SU-DHL-6 (cell line): ENCODE measurements around the gene TELO2.

Experiments used
- H2AFZ ChIP-seq: fragments of 200-600 bp; sonication (generic); 2 replicates; pipeline ENCODE4 v1.6.1; 2014; ENCODE audit warnings: low read depth, mild to moderate bottlenecking, moderate library complexity, mixed read lengths, antibody characterized with exemption, low read length; ENCODE audit not compliant: severe bottlenecking
- H3F3A ChIP-seq: fragments of 200-600 bp; shearing (Covaris generic); 2 replicates; pipeline ENCODE4 v1.6.0; 2016; ENCODE audit warnings: antibody characterized with exemption, mild to moderate bottlenecking; ENCODE audit not compliant: insufficient read depth
- H3K27ac ChIP-seq: fragments of 200-600 bp; sonication (generic); 2 replicates; pipeline ENCODE4 v1.5.1; 2016; ENCODE audit warnings: low read depth, mild to moderate bottlenecking, low read length, moderate library complexity, mixed read lengths
- H3K27me3 ChIP-seq: fragments of 200-600 bp; sonication (generic), shearing (Covaris generic); 2 replicates; pipeline ENCODE4 v1.6.0; 2014; ENCODE audit warnings: mild to moderate bottlenecking, low read length
- H3K36me3 ChIP-seq: fragments of 200-600 bp; sonication (generic); 2 replicates; pipeline ENCODE4 v1.6.1; 2014; ENCODE audit warnings: mild to moderate bottlenecking, low read length, mixed read lengths
- H3K4me2 ChIP-seq: fragments of 300-600, 200-600 bp; shearing (Covaris generic), sonication (generic); 2 replicates; pipeline ENCODE4 v1.6.0; 2014; ENCODE audit warnings: low read length, low read depth, mild to moderate bottlenecking; ENCODE audit not compliant: poor library complexity, severe bottlenecking
- H3K4me3 ChIP-seq: fragments of 200-600 bp; sonication (generic); 2 replicates; pipeline ENCODE4 v1.5.1; 2014; ENCODE audit warnings: antibody characterized with exemption, low read length, mild to moderate bottlenecking, mixed read lengths; ENCODE audit not compliant: insufficient read depth, poor library complexity, severe bottlenecking
- H3K79me2 ChIP-seq: fragments of 200-600 bp; sonication (generic); 2 replicates; pipeline ENCODE4 v1.6.1; 2014; ENCODE audit warnings: mild to moderate bottlenecking, low read length, moderate library complexity; ENCODE audit not compliant: insufficient read depth
- H3K9ac ChIP-seq: fragments of 200-600 bp; sonication (generic); 2 replicates; pipeline ENCODE4 v1.7.0; 2014; ENCODE audit warnings: mild to moderate bottlenecking, low read length
- H3K9me2 ChIP-seq: fragments of 200-600 bp; sonication (generic); replicated peaks from 2 replicates; pipeline ENCODE4 v1.6.1; 2014; ENCODE audit warnings: low read length; ENCODE audit not compliant: insufficient read depth
- H3K9me3 ChIP-seq: fragments of 200-600 bp; sonication (generic); 2 replicates; pipeline ENCODE4 v1.6.1; 2014; ENCODE audit warnings: low read length, mixed read lengths; ENCODE audit not compliant: insufficient read depth
- H4K20me1 ChIP-seq: fragments of 200-600 bp; sonication (generic); 2 replicates; pipeline ENCODE4 v1.6.1; 2014; ENCODE audit warnings: low read depth, mild to moderate bottlenecking, antibody characterized with exemption, low read length, moderate library complexity, mixed read lengths
- CTCF ChIP-seq: fragments of 200-600 bp; sonication (generic); IDR thresholded peaks from one replicate; pipeline ENCODE4 v1.5.1; 2017; ENCODE audit warnings: antibody characterized with exemption, mild to moderate bottlenecking, low read length, moderate library complexity; ENCODE audit not compliant: insufficient read depth, poor library complexity, severe bottlenecking
- EZH2phosphoT487 ChIP-seq: fragments of 200-600 bp; sonication (generic), shearing (Covaris generic); conservative IDR thresholded peaks from 2 replicates; pipeline ENCODE4 v1.6.1; 2018; ENCODE audit warnings: mild to moderate bottlenecking, antibody characterized with exemption, low read length, moderate library complexity, mixed read lengths

Gene TELO2

GRCh38 chr16:1447965-1448364, 45.2 kb upstream of the TELO2 start:
- Histone ChIP-seq H3K4me2 (no peak overlapping the region), H2AFZ (no peak overlapping the region), H3F3A (no peaks in the 10 kb centered on the region), H3K79me2 (no peaks in the 10 kb centered on the region), H3K36me3 (no peaks in the 10 kb centered on the region), H3K27ac (no peak overlapping the region), H4K20me1 (no peaks in the 10 kb centered on the region), H3K9me3 (no peaks in the 10 kb centered on the region), H3K9ac (no peak overlapping the region), H3K27me3 (no peaks in the 10 kb centered on the region), H3K4me3 (no peak overlapping the region), H3K9me2 (no peaks in the 10 kb centered on the region)
- TF ChIP-seq EZH2phosphoT487, result no peak
- no peak for TF ChIP-seq CTCF

- Histone ChIP-seq H3K27me3 (no peaks in the 10 kb centered on the region), H2AFZ (no peak overlapping the region), H3F3A (no peaks in the 10 kb centered on the region), H3K9ac (no peak overlapping the region), H3K9me3 (no peaks in the 10 kb centered on the region), H4K20me1 (no peaks in the 10 kb centered on the region), H3K4me3 (no peak overlapping the region), H3K4me2 (no peak overlapping the region), H3K79me2 (no peaks in the 10 kb centered on the region), H3K27ac (no peak overlapping the region), H3K36me3 (no peaks in the 10 kb centered on the region), H3K9me2 (no peaks in the 10 kb centered on the region)
- TF ChIP-seq EZH2phosphoT487 (no peak), CTCF (no peak)
Observed at GRCh38 chr16:1448536-1449116, 44.5 kb upstream of the TELO2 start.

GRCh38 chr16:1449201-1449788, 43.9 kb upstream of the TELO2 start:
- no peaks in the 10 kb centered on the region for H4K20me1 ChIP-seq
- H3K79me2 ChIP-seq, result no peaks in the 10 kb centered on the region
- H3K27ac ChIP-seq, result no peak overlapping the region
- no peaks in the 10 kb centered on the region for H3K9me2 ChIP-seq
- TF ChIP-seq CTCF (no peak), EZH2phosphoT487 (no peak)
- no peaks in the 10 kb centered on the region for H3K9me3 ChIP-seq
- no peak overlapping the region for H2AFZ ChIP-seq
- H3K36me3 ChIP-seq, result no peaks in the 10 kb centered on the region
- no peaks in the 10 kb centered on the region for H3K27me3 ChIP-seq
- no peak overlapping the region for H3K9ac ChIP-seq
- H3F3A ChIP-seq, result no peaks in the 10 kb centered on the region
- no peak overlapping the region for H3K4me3 ChIP-seq
- no peak overlapping the region for H3K4me2 ChIP-seq
